Vagina (tissue), 2 donors: ENCODE results near the gene GTF2IRD1.

Source experiments
- POLR2A ChIP-seq, 2 donors: fragments of 450-650 bp; IDR thresholded peaks; one replicate each; pipeline ENCODE4 v1.6.1; 2017; ENCODE audit warnings: antibody characterized with exemption in 2 of 2, mild to moderate bottlenecking in 2 of 2, moderate library complexity in 2 of 2
- POLR2AphosphoS5 ChIP-seq, 2 donors: sonication (generic); formaldehyde crosslinking; IDR thresholded peaks; one replicate each; pipeline ENCODE4 v1.9.0; 2017; ENCODE audit warnings: antibody characterized with exemption in 2 of 2, mild to moderate bottlenecking in 2 of 2, low read depth in 1 of 2; ENCODE audit not compliant: insufficient read depth in 1 of 2
- TF ChIP-seq, protein P1 (sequence below), 3 experiments: fragments of 450-650 bp in 2 of 3; fragments of 200-600 bp in 1 of 3; sonication (generic) in 1 of 3; IDR thresholded peaks; one replicate each; pipeline ENCODE4 v1.5.1; 2017 to 2019; ENCODE audit warnings: antibody characterized with exemption in 3 of 3, mild to moderate bottlenecking in 2 of 3, moderate library complexity in 2 of 3

DNA sequence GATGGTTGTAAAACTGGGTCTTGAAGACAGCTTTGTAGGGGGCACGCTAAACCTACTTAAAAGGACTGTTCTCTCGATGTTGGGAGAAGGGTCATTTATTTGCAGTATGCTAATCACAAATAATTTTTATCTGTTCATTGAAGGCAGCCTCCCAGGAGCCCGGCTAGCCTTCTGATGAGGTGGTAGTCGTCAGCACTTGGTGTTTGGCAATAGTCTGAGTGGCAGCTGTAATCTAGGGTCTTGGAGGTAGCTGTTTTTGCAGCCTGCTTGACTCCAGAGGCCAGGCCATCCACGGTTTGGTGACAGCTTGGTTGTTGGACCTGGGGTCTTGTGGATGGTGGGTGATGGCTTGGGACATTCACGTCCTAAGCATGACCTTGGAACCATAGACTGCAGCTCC is 2.2 kb downstream of the GTF2IRD1 start:
- TF ChIP-seq, protein P1, sequence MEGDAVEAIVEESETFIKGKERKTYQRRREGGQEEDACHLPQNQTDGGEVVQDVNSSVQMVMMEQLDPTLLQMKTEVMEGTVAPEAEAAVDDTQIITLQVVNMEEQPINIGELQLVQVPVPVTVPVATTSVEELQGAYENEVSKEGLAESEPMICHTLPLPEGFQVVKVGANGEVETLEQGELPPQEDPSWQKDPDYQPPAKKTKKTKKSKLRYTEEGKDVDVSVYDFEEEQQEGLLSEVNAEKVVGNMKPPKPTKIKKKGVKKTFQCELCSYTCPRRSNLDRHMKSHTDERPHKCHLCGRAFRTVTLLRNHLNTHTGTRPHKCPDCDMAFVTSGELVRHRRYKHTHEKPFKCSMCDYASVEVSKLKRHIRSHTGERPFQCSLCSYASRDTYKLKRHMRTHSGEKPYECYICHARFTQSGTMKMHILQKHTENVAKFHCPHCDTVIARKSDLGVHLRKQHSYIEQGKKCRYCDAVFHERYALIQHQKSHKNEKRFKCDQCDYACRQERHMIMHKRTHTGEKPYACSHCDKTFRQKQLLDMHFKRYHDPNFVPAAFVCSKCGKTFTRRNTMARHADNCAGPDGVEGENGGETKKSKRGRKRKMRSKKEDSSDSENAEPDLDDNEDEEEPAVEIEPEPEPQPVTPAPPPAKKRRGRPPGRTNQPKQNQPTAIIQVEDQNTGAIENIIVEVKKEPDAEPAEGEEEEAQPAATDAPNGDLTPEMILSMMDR (IDR thresholded peaks at IDR 0.05) = no peak
- TF ChIP-seq POLR2A (IDR thresholded peaks at IDR 0.05) (no peak), POLR2AphosphoS5 (IDR thresholded peaks at IDR 0.05; ENCODE audit: insufficient read depth in 1 of 2, low read depth in 1 of 2) (no peak)
